Measurements from ENCODE around the gene TMEM45B.
"Not testable (repeated sequence)": the region's sequence is repeated elsewhere in the genome, so short reads cannot be mapped to it uniquely, and the experiment has no call there.

The TMEM45B gene

GRCh38 chr11:129825380-129825779 lies 9.7 kb downstream of the TMEM45B start:
- Histone ChIP-seq H3K4me1 (peaks cover 0 to 11% (median 0%) of the 10 kb centered on the region in 10 experiments; a peak in 3 of 20 replicates), H3K27me3 (no peaks in the 10 kb centered on the region), H3K9ac (no peak overlapping the region), H3K9me3 (replicated peaks in 1 of 11) (no peaks in the 10 kb centered on the region), H3K4me2 (peak overlapping the region in 3 of 11 experiments; percentile 10 to 36 (median 28); a peak in 5 of 22 replicates), H3K27ac (peak overlapping the region in 2 of 11 experiments; percentile 23 to 59; a peak in 2 of 22 replicates), H3K36me3 (no peaks in the 10 kb centered on the region), H3K4me3 (no peak overlapping the region), H4K20me1 (no peaks in the 10 kb centered on the region)
- peak in 1 of 11 experiments; percentile 32; a peak in 2 of 22 replicates for TF ChIP-seq Cebpa-rat (IDR thresholded peaks at IDR 0.05)

- Histone ChIP-seq H3K4me2 (no peak overlapping the region), H3K36me3 (no peaks in the 10 kb centered on the region), H3K4me1 (peaks cover 0 to 11% (median 0%) of the 10 kb centered on the region in 10 experiments; a peak in 3 of 20 replicates), H3K9me3 (replicated peaks in 1 of 11) (no peaks in the 10 kb centered on the region), H3K27ac (no peak overlapping the region), H3K9ac (no peak overlapping the region), H3K4me3 (no peak overlapping the region), H4K20me1 (no peaks in the 10 kb centered on the region), H3K27me3 (no peaks in the 10 kb centered on the region)
- no peak for TF ChIP-seq Cebpa-rat (IDR thresholded peaks at IDR 0.05)
Measured at GRCh38 chr11:129828301-129828836, 12.7 kb downstream of the TMEM45B start.

GRCh38 chr11:129829497-129829896 lies 13.8 kb downstream of the TMEM45B start:
- H3K36me3 ChIP-seq; H3K27me3 ChIP-seq; H3K4me2 ChIP-seq; H4K20me1 ChIP-seq; H3K9ac ChIP-seq; H3K27ac ChIP-seq; H3K9me3 ChIP-seq (replicated peaks in 1 of 11); H3K4me3 ChIP-seq: not testable (repeated sequence)
- peaks cover 0 to 11% (median 0%) of the 10 kb centered on the region in 10 experiments; a peak in 3 of 20 replicates for H3K4me1 ChIP-seq

- H3K4me1 ChIP-seq: peaks cover 0 to 12% (median 0%) of the 10 kb centered on the region in 10 experiments; a peak in 3 of 20 replicates
Measured at GRCh38 chr11:129831227-129831626, 15.6 kb downstream of the TMEM45B start.

GRCh38 chr11:129833260-129833659 lies 17.6 kb downstream of the TMEM45B start:
- H4K20me1 ChIP-seq; H3K4me2 ChIP-seq; H3K9ac ChIP-seq; H3K9me3 ChIP-seq (replicated peaks in 1 of 11); H3K36me3 ChIP-seq; H3K27me3 ChIP-seq; H3K4me3 ChIP-seq; H3K27ac ChIP-seq: not testable (repeated sequence)
- peaks cover 0 to 12% (median 0%) of the 10 kb centered on the region in 10 experiments; a peak in 3 of 20 replicates for H3K4me1 ChIP-seq

More at GRCh38 chr11:129831227-129831626, 15.6 kb downstream of the TMEM45B start:
- not testable (repeated sequence) for H3K9ac ChIP-seq; H3K4me3 ChIP-seq; H3K9me3 ChIP-seq (replicated peaks in 1 of 11); H4K20me1 ChIP-seq; H3K27me3 ChIP-seq; H3K4me2 ChIP-seq; H3K36me3 ChIP-seq; H3K27ac ChIP-seq

GRCh38 chr11:129836423-129836891 lies 20.8 kb downstream of the TMEM45B start:
- not testable (repeated sequence) for H3K36me3 ChIP-seq; H3K4me2 ChIP-seq; H3K4me3 ChIP-seq; H3K27me3 ChIP-seq; H3K9me3 ChIP-seq (replicated peaks in 1 of 11); H3K27ac ChIP-seq; H4K20me1 ChIP-seq; H3K9ac ChIP-seq
- peaks cover 0 to 12% (median 4%) of the 10 kb centered on the region in 10 experiments; a peak in 6 of 20 replicates for H3K4me1 ChIP-seq

GRCh38 chr11:129836979-129837378 lies 21.3 kb downstream of the TMEM45B start:
- no peak overlapping the region for H3K27ac ChIP-seq

GRCh38 chr11:129840236-129840635 lies 24.6 kb downstream of the TMEM45B start:
- Histone ChIP-seq H4K20me1 (no peaks in the 10 kb centered on the region), H3K9ac (no peak overlapping the region), H3K4me2 (no peak overlapping the region), H3K36me3 (no peaks in the 10 kb centered on the region), H3K4me1 (peaks cover 0 to 9% (median 3%) of the 10 kb centered on the region in 10 experiments; a peak in 6 of 20 replicates), H3K4me3 (no peak overlapping the region), H3K9me3 (replicated peaks in 1 of 11) (0 out of 22 replicates have a peak, but pooled peaks cover 0 to 7% (median 0%) of the 10 kb centered on the region in 11 experiments), H3K27me3 (no peaks in the 10 kb centered on the region), H3K27ac (no peak overlapping the region)
- TF ChIP-seq Cebpa-rat (IDR thresholded peaks at IDR 0.05): no peak

More at GRCh38 chr11:129836979-129837378, 21.3 kb downstream of the TMEM45B start:
- Histone ChIP-seq H3K4me3 (no peak overlapping the region), H3K9ac (no peak overlapping the region), H3K4me2 (no peak overlapping the region), H3K27me3 (no peaks in the 10 kb centered on the region), H4K20me1 (no peaks in the 10 kb centered on the region), H3K36me3 (no peaks in the 10 kb centered on the region), H3K9me3 (replicated peaks in 1 of 11) (0 out of 22 replicates have a peak, but pooled peaks cover 0 to 5% (median 0%) of the 10 kb centered on the region in 11 experiments), H3K4me1 (peaks cover 0 to 12% (median 4%) of the 10 kb centered on the region in 10 experiments; a peak in 6 of 20 replicates)
- no peak for TF ChIP-seq Cebpa-rat (IDR thresholded peaks at IDR 0.05)

- Histone ChIP-seq H3K9ac (no peak overlapping the region), H3K4me2 (no peak overlapping the region), H3K4me1 (peaks cover 0 to 5% (median 1%) of the 10 kb centered on the region in 10 experiments; a peak in 4 of 20 replicates), H3K4me3 (no peak overlapping the region), H3K9me3 (replicated peaks in 1 of 11) (0 out of 22 replicates have a peak, but pooled peaks cover 0 to 7% (median 0%) of the 10 kb centered on the region in 11 experiments), H3K36me3 (no peaks in the 10 kb centered on the region), H4K20me1 (no peaks in the 10 kb centered on the region), H3K27ac (no peak overlapping the region), H3K27me3 (no peaks in the 10 kb centered on the region)
- no peak for TF ChIP-seq Cebpa-rat (IDR thresholded peaks at IDR 0.05)
Measured at GRCh38 chr11:129842138-129842537, 26.5 kb downstream of the TMEM45B start.

All from BLaER1 treated with 17β-estradiol and CSF1 and Interleukin-3, amounts not matched to agents 10 nM and 100 nM (cell line).